HG03571 (cell line): ENCODE results near the gene ATP10A.
"Not testable (repeated sequence)": the region's sequence is repeated elsewhere in the genome, so short reads cannot be mapped to it uniquely, and the experiment has no call there.

Experiments used
- ATAC-seq: cut with Tn5 transposase; IDR thresholded peaks from one replicate; pipeline ENCODE4 v1.9.1; 2021; ENCODE audit not compliant: unreplicated experiment

The ATP10A gene

GRCh38 chr15:25883463-25884259, 20.5 kb upstream of the ATP10A start:
- ATAC-seq = no peak

DNA sequence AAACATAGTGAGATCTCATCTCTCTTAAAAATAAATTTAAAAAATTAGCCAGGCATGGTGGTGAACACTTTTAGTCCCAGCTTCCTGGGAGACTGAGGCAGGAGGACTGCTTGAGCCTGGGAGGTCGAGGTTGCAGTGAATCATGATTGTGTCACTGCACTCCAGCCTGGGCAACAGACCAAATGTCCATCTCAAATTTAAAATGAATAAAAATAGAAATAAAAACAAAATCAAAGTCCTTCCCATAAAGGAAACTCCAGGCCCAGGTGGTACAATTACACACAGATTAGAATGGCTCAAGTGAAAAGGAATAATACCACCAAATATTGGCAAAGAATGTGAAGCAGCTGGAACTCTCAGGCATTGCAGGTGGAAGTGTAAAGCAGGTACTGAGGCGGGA, 19.3 kb upstream of the ATP10A start:
- no peak for ATAC-seq

GRCh38 chr15:25880877-25881276, 17.8 kb upstream of the ATP10A start:
- not testable (repeated sequence) for ATAC-seq

GRCh38 chr15:25880411-25880810, 17.3 kb upstream of the ATP10A start:
- ATAC-seq = no peak

- ATAC-seq = no peak
Measured at GRCh38 chr15:25879438-25879837, 16.3 kb upstream of the ATP10A start.

DNA sequence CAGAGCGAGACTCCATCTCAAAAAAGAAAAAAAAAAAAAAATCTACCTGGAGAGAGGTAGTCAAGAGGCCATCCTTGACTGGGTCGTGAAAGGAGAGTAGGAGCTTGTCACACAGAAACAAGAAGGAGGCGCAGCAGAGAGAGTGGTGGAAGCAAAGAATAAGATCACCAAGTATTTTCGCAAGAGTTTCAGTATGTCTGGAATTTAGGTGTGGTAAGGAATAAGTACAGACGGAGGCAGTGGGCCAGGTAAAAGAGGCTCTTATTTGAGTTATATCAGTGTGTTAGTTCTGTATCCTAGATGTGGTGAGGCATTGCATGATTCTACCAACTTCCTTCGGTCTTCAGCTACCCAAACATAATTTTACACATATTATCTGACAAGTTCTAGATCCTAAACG, 14.6 kb upstream of the ATP10A start:
- no peak for ATAC-seq

DNA sequence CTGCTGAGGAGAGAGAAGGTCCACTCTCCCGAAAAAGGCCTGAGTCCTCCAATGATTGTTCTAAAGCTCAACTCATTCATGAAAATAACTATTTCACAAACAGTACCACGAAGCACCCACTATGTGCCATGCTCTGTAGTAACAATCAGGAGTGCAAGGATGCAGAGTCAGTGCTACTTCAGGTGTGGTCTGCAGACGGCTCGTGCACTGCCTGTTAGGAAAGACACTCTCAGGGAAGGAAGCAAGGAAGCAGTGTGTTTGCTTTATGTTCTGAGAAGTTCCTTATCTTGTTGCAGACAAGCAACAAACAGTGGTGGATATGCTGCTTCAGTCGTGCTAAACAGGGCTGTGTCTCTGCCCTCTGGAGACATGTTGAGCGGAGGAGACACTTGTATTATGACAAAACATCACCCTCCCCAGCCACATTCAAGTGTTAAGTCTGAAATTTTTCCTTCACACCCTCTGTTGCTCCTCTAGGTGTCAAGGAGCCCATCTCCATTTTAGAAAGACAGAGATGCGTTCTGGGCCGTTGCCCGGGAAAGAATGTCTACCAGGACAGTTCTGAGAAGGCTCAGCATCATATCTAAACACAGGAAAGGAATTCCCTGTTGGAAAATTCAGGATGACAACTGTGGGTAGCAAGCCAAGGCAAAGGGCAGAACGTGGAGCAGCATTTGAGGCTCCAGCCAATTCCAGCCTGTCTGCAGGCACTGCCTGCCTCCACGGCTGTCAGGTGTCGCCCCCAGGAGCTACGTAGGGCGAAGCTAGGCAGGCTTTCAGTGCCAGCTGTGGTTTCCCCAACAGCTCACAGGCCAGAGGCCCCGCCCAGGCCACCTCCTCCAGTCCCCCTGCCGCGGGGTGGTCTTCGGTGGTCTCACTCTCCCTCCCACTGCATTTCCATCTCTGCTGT, 13.4 kb upstream of the ATP10A start:
- ATAC-seq = no peak

DNA sequence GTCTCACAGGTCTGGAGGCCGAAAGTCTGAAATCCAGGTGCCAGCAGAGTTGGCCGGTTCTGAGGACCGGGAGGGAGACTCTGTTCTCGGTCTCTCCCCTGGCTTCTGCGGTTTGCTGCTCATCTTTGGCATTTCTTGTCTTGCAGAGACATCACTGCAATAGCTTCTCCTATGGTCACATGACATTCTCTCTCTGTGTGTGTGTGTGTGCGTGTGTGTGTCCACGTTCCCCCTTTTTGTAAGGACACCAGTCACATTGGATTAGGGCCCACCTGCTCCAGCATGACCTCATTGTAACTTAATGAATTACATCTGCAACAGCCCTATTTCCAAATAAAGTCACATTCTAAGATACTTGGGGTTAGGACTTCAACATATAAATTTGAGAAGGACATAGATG, 12.4 kb upstream of the ATP10A start:
- no peak for ATAC-seq

- no peak for ATAC-seq
Measured at GRCh38 chr15:25874379-25874778, 11.3 kb upstream of the ATP10A start.

- ATAC-seq = no peak
Measured at GRCh38 chr15:25871403-25871802, 8.3 kb upstream of the ATP10A start.

DNA sequence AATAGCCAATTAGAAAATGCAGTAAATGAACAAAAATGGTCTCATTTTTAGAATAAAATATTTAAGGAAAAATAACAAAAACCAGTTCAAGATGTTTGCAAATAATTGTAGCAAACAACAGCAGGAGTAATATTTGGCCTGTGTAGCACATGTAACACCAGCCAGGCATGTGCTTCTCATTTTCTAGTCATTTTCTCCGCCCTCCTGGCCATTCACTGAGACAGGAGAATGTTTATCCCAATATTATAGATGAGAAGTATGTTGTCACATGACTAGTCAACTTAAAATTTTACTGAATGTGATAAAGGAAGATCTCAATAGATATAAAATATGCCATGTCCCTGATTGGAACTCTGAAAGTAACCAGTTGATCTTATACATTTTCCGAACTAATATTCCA, 7.8 kb upstream of the ATP10A start:
- ATAC-seq = no peak

- no peak for ATAC-seq
Measured at GRCh38 chr15:25869701-25870100, 6.6 kb upstream of the ATP10A start.

GRCh38 chr15:25866874-25867273, 3.7 kb upstream of the ATP10A start:
- ATAC-seq = no peak

DNA sequence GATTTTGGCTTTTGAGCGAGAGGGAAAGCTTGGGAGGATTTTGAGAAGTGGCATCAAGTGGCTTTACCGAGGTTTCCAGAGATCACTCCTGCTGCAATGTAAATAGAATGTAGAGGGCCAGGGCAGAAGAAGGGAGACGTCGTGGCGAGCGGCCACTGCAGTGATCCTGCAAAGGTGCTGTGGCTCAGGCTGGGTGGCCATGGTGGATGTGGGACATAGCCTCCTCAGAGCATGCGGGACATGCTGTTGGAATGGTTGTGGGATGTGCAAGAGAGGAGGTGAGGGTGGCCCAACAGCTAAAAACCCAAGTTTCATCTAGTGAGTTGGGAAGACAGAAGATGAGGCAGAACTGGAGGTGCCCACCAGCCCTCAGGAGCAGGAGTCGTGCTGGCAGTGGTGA, 3.1 kb upstream of the ATP10A start:
- no peak for ATAC-seq

DNA sequence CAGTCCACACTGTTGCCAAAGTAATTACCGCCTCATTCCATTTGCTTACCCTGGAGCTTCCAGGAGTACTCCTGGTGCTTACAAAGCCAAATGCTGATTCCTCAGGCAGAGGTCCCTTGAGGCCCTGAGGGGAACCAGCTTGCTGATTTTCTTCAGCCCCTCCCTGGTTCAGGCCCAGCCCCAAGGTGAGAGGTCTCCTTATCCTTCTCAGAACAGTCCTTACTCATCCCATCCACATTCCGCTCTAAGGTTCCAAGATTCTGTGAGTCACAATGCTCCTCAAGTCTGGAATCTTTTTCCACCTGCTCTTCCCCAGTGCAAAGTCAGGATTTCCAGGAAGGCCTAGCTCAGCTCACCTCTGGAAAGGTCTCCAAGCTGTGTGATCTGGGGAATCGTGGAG, 1.8 kb upstream of the ATP10A start:
- no peak for ATAC-seq

DNA sequence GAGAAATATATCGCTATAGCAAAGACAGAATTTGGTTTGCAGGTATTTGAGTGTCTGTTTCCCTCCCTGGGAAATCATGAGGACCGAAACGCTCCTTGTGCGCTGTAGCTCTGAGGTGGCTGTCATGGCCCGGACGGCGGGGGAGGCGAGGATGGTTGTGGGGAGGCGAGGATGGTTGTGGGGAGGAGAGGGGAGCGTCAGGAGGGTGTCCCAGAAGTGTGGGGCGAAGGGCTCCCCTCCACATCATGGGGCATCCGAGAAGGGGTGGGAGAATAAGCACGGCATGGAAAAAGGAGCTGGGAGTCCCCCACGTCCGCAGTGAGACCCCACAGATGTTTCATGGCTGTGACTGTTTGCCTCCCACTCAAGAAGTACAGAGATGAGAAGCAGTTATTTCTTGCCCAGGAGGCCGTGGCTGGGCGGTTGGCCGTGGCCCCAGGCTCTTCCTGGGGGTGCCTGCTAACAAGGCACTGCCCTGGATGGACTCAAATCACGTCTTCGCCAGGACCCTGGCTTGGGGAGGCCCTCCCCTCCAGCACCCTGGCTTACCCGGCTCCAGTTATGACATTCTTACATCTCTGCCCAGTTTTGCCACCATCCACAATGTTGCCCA, 947 bp upstream of the ATP10A start:
- ATAC-seq = no peak

DNA sequence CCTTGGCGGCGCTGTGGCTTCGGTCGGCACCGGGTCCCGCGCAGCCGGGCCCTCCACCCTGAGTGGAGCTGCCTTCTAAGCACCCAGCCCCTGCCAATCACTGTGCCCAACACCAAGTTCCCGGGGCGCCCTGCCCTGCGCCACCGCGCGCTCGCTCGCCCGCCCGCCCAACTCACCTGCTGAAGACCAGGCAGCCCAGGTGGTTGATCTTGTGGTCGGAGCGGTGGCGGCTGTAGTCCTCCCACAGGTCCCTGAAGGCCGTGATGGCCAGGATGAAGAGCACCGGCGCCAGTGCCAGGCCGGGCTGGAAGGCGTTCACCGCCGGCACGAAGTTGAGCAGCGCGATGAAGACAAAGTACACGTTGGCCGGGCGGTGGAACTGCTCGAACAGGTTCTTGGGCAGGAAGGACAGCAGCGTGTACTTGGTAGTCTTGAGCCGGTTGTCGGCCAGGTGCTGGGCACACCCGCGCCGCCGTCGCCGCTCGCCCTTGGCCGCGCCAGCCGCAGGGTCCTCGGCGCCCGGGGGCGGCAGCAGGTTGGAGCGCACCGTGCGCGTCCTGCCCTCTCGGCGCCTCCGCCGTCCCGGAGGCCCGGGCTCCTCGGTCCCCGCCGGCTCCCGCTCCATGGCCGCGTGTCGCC, 536 bp downstream of the ATP10A start:
- ATAC-seq = no peak

DNA sequence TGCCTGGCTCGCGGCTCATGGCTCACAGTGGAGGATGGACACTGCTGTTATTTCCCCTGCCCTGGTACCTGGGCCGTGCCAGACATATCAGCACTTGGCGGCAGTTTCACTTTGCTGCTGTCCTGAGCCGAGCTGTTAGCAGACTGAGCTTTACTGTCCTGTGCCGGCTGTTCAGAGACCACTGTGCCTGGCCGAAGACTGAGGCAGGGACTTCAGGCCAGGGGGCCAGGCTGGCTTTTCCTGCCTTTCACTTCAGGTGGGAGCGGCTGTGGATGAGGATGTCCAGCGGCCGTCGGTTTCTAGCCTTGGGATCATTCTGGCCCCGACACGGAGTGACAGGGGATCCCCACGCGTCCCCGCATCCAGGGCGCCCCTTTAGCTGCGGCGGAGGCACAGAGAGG, 1.1 kb downstream of the ATP10A start:
- no peak for ATAC-seq

DNA sequence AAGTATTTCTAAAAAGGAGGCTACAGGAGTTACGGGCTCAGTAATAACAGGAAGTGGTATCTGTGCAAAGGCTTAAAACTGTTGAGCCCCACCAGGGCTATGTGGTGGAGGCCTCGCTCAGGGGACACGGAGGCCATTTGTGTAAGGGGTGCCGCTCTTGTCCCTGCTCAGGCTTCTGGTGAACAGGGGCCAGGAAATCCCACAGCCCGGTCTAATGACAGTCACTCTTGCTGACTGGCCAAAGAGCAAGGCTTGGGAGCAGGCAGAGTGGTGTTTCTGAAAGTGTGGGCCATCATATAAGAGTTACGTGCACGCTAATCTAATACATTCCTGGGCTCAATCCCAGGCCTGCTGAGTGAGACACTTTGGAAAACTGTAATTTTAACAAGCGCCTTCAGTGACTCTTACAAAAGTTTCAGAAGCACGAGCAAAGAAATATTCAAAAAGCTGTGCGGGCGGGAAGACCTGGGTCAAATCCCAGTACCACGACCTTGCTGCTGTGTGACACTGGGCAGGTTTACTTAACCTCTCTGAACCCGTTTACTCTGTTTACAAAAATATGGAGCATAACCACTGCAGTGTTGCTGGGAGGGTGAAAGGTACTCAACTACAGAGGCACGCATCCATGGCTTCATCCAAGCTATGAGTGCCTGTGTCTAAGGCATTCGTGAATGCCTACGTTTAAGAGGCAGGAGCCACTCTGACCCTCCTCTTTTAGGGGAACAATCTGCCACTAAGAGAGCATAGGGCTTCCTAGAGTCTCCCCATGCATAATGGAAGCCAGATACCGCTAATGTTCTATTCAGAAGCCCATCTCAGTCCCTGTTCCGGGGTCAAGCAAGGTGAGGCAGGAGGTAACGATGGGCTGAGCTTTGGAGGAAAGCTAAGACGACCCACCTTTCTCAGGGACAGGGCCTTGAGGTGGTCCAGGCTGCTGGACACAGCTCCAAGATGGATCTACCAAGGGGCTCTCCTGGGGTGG, 2.0 kb downstream of the ATP10A start:
- no peak for ATAC-seq
